Measurements from ENCODE around the gene SH2D7.

SH2D7 gene

GRCh38 chr15:78110916-78111475 is 18.6 kb downstream of the SH2D7 start:
- Mint-ChIP-seq H3K36me3 (no peaks in the 10 kb centered on the region), H3K27me3 (no peaks in the 10 kb centered on the region), H3K27ac (no peak overlapping the region), H3K9me3 (no peaks in the 10 kb centered on the region), H3K4me1 (peaks cover 8% of the 10 kb centered on the region), H3K4me3 (no peak overlapping the region)
- ATAC-seq (ENCODE audit: low read depth) (no peak), DNase-seq (ENCODE audit: low spot score in 2 of 2) (no peak)

- Mint-ChIP-seq H3K4me1 (peaks cover 8% of the 10 kb centered on the region), H3K27me3 (no peaks in the 10 kb centered on the region), H3K27ac (no peak overlapping the region), H3K4me3 (no peak overlapping the region), H3K9me3 (no peaks in the 10 kb centered on the region), H3K36me3 (no peaks in the 10 kb centered on the region)
- ATAC-seq (ENCODE audit: low read depth) (no peak), DNase-seq (ENCODE audit: low spot score in 2 of 2) (no peak)
Measured at GRCh38 chr15:78111788-78112187, 19.4 kb downstream of the SH2D7 start.

GRCh38 chr15:78112551-78112950 is 20.2 kb downstream of the SH2D7 start:
- H3K9me3 Mint-ChIP-seq = no peaks in the 10 kb centered on the region
- H3K4me1 Mint-ChIP-seq = peaks cover 8% of the 10 kb centered on the region
- DNase-seq (ENCODE audit: low spot score in 2 of 2) = no peak
- H3K36me3 Mint-ChIP-seq = no peaks in the 10 kb centered on the region
- H3K4me3 Mint-ChIP-seq = no peak overlapping the region
- no peak overlapping the region for H3K27ac Mint-ChIP-seq
- no peak for ATAC-seq (ENCODE audit: low read depth)
- H3K27me3 Mint-ChIP-seq = no peaks in the 10 kb centered on the region

GRCh38 chr15:78120523-78120922 is 28.2 kb downstream of the SH2D7 start:
- DNase-seq (ENCODE audit: low spot score in 2 of 2) = no peak
- ATAC-seq (ENCODE audit: low read depth) = no peak
- no peaks in the 10 kb centered on the region for H3K36me3 Mint-ChIP-seq
- H3K27ac Mint-ChIP-seq = no peak overlapping the region
- H3K4me1 Mint-ChIP-seq = no peaks in the 10 kb centered on the region
- H3K27me3 Mint-ChIP-seq = no peaks in the 10 kb centered on the region
- no peak overlapping the region for H3K4me3 Mint-ChIP-seq
- H3K9me3 Mint-ChIP-seq = no peaks in the 10 kb centered on the region

- Mint-ChIP-seq H3K36me3 (no peaks in the 10 kb centered on the region), H3K27ac (no peak overlapping the region), H3K27me3 (no peaks in the 10 kb centered on the region), H3K4me1 (no peaks in the 10 kb centered on the region), H3K9me3 (no peaks in the 10 kb centered on the region), H3K4me3 (no peak overlapping the region)
- no peak for DNase-seq (ENCODE audit: low spot score in 2 of 2)
- no peak for ATAC-seq (ENCODE audit: low read depth)
Measured at GRCh38 chr15:78125267-78125666, 32.9 kb downstream of the SH2D7 start.

GRCh38 chr15:78127882-78128281 is 35.5 kb downstream of the SH2D7 start:
- Mint-ChIP-seq H3K27ac (peak overlapping the region; percentile 36), H3K4me1 (peaks cover 6% of the 10 kb centered on the region), H3K4me3 (no peak overlapping the region), H3K27me3 (no peaks in the 10 kb centered on the region), H3K36me3 (no peaks in the 10 kb centered on the region), H3K9me3 (no peaks in the 10 kb centered on the region)
- DNase-seq (ENCODE audit: low spot score in 2 of 2) (no peak), ATAC-seq (ENCODE audit: low read depth) (no peak)

GRCh38 chr15:78129077-78129750 is 36.9 kb downstream of the SH2D7 start:
- DNase-seq (ENCODE audit: low spot score in 2 of 2) (no peak), ATAC-seq (ENCODE audit: low read depth) (no peak)
- Mint-ChIP-seq H3K9me3 (no peaks in the 10 kb centered on the region), H3K4me3 (no peak overlapping the region), H3K36me3 (no peaks in the 10 kb centered on the region), H3K4me1 (peaks cover 6% of the 10 kb centered on the region), H3K27ac (peak overlapping the region; percentile 32), H3K27me3 (no peaks in the 10 kb centered on the region)

GRCh38 chr15:78129751-78130287 is 37.5 kb downstream of the SH2D7 start:
- no peak for ATAC-seq (ENCODE audit: low read depth)

GRCh38 chr15:78130466-78131294 is 38.3 kb downstream of the SH2D7 start:
- peak; percentile 67 for ATAC-seq (ENCODE audit: low read depth)
- H3K9me3 Mint-ChIP-seq = no peaks in the 10 kb centered on the region
- peak overlapping the region; percentile 96 for H3K4me3 Mint-ChIP-seq
- peak overlapping the region; percentile 91 for H3K27ac Mint-ChIP-seq
- peaks cover 6% of the 10 kb centered on the region for H3K4me1 Mint-ChIP-seq
- DNase-seq (ENCODE audit: low spot score in 2 of 2) = no peak
- no peaks in the 10 kb centered on the region for H3K36me3 Mint-ChIP-seq
- H3K27me3 Mint-ChIP-seq = no peaks in the 10 kb centered on the region

More at GRCh38 chr15:78129751-78130287, 37.5 kb downstream of the SH2D7 start:
- Mint-ChIP-seq H3K4me3 (peak overlapping the region; percentile 96), H3K27me3 (no peaks in the 10 kb centered on the region), H3K36me3 (no peaks in the 10 kb centered on the region), H3K27ac (peak overlapping the region; percentile 91), H3K9me3 (no peaks in the 10 kb centered on the region), H3K4me1 (peaks cover 6% of the 10 kb centered on the region)
- DNase-seq (ENCODE audit: low spot score in 2 of 2) = no peak

GRCh38 chr15:78131295-78132061 is 39.1 kb downstream of the SH2D7 start, which contains the start of gene CIB2:
TSS of gene CIB2 (minus strand) at chr15:78131445. CDS start at chr15:78131215, 230 bp downstream.
- Mint-ChIP-seq H3K4me3 (peak within 1 kb of the TSS; percentile 96), H3K27me3 (no peaks in the 10 kb centered on the region), H3K36me3 (no peaks in the 10 kb centered on the region), H3K9me3 (no peaks in the 10 kb centered on the region), H3K27ac (peak within 1 kb of the TSS; percentile 91), H3K4me1 (peaks cover 6% of the 10 kb centered on the region)
- ATAC-seq (ENCODE audit: low read depth) (peak; percentile 88), DNase-seq (ENCODE audit: low spot score in 2 of 2) (peak; percentile 76 to 90)

GRCh38 chr15:78133801-78134200 is 41.4 kb downstream of the SH2D7 start:
- no peak overlapping the region for H3K27ac Mint-ChIP-seq
- peaks cover 6% of the 10 kb centered on the region for H3K4me1 Mint-ChIP-seq
- H3K4me3 Mint-ChIP-seq = no peak overlapping the region
- H3K9me3 Mint-ChIP-seq = no peaks in the 10 kb centered on the region
- no peaks in the 10 kb centered on the region for H3K36me3 Mint-ChIP-seq
- H3K27me3 Mint-ChIP-seq = no peaks in the 10 kb centered on the region
- no peak for ATAC-seq (ENCODE audit: low read depth)
- DNase-seq (ENCODE audit: low spot score in 2 of 2) = no peak

- Mint-ChIP-seq H3K27me3 (no peaks in the 10 kb centered on the region), H3K4me3 (no peak overlapping the region), H3K9me3 (no peaks in the 10 kb centered on the region), H3K36me3 (peaks cover 2% of the 10 kb centered on the region), H3K27ac (no peak overlapping the region), H3K4me1 (peaks cover 2% of the 10 kb centered on the region)
- no peak for DNase-seq (ENCODE audit: low spot score in 2 of 2)
- ATAC-seq (ENCODE audit: low read depth) = no peak
Measured at GRCh38 chr15:78139578-78139977, 47.2 kb downstream of the SH2D7 start.

GRCh38 chr15:78140292-78140691 is 47.9 kb downstream of the SH2D7 start:
- DNase-seq (ENCODE audit: low spot score in 2 of 2) (no peak), ATAC-seq (ENCODE audit: low read depth) (no peak)
- Mint-ChIP-seq H3K27me3 (no peaks in the 10 kb centered on the region), H3K36me3 (peaks cover 2% of the 10 kb centered on the region), H3K4me3 (no peak overlapping the region), H3K4me1 (peaks cover 2% of the 10 kb centered on the region), H3K27ac (no peak overlapping the region), H3K9me3 (no peaks in the 10 kb centered on the region)
